GM21717 (cell line): Measurements from ENCODE around the gene NHSL2.
"Not testable (repeated sequence)": the region's sequence is repeated elsewhere in the genome, so short reads cannot be mapped to it uniquely, and the experiment has no call there.

ENCODE experiments used
- ATAC-seq: cut with Tn5 transposase; IDR thresholded peaks from one replicate; pipeline ENCODE4 v1.9.1; 2021; ENCODE audit warnings: mild to moderate bottlenecking, moderate library complexity; ENCODE audit not compliant: unreplicated experiment

The NHSL2 gene

DNA sequence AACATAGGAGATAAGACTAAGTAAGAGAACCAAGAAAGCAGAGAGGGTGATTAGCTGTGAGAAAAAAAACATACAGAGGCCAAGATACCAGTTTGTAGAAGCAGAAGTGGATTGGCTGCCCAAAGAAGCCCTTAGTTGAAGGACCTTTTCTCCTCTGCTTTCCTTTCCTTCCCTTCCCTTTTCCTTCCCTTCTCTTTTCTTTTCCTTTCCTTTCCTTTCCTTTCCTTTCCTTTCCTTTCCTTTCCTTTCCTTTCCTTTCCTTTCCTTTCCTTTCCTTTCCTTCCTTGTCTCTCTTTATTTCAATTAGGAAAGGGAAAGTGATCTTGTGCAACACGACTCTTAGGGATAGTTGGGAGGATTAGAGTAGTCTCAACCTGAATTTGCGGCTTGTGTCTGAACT lies 128.2 kb downstream of the NHSL2 start:
- ATAC-seq: no peak

- no peak for ATAC-seq
Observed at GRCh38 chrX:72040506-72040905, 129.9 kb downstream of the NHSL2 start.

- ATAC-seq: no peak
Observed at GRCh38 chrX:72041176-72041575, 130.5 kb downstream of the NHSL2 start.

DNA sequence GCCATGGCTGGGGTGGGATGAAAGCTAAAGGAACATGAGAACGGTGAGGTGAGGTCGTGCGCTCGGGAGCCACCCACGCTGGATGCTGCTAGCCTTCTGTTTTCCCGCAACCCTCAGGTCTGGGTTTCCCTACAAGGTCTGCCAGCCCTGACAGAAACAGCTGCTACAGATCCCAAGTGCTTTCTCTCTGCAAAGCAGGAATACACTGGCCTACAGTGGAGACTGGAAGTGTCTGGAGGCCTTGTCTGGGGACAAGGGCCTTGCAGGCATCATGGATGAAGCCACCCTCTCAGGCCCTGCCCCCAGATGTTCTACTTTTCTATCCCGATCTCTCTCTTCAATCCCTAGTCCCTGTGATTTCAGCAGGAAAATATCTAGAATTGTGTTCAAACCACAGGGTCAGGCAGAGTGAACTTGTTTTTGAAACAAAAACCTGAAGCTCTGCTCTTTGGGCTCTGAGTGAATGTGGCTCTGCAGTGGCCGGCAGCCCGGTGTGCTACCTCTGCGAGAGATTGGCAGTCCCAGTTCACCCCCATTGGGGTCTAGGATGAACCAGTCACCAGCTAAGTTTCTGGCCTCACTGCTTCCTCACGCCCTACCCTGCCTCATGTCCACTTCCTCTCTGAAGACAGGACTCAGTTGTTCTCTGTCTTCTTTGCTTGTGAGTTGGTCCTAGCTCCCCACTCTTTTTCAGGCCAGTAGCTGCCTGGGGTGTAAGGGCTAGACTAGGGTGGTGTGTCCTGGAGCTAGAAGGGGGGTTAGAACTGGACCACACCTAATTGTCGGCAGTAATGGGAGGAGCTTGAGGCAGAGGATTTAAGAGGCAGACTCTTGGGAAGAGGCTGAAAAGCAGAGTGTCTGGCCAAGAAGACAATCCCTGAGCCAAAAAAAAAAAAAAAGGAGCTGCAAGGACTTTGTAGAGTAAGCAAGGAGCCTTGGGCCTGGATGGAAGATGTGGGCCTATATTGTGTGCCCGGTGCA lies 131.5 kb downstream of the NHSL2 start:
- ATAC-seq: no peak

- no peak for ATAC-seq
Observed at GRCh38 chrX:72042852-72043248, 132.2 kb downstream of the NHSL2 start.

- ATAC-seq: no peak
Observed at GRCh38 chrX:72043636-72044035, 133.0 kb downstream of the NHSL2 start.

DNA sequence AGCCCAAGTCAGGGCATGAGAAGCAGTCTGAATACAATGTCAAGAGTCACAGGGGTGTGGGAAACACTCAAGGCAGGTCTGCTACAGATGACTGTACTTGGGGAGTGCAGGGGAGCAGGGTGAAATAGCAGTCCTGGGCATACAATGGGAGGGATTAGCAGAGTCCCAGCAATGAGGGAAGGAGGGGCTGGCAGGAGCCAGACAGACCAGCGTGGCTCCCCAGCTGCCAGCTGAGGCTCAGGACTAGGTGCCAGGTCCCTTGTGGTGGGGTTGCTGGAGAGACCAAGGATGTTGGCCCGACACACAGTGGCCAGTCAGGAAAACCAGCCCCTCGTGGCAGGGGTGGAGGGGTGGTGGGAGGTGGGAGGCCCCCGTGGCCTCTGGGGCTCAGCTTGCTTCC lies 134.5 kb downstream of the NHSL2 start:
- no peak for ATAC-seq

- ATAC-seq: no peak
Observed at GRCh38 chrX:72045552-72046277, 135.1 kb downstream of the NHSL2 start.

DNA sequence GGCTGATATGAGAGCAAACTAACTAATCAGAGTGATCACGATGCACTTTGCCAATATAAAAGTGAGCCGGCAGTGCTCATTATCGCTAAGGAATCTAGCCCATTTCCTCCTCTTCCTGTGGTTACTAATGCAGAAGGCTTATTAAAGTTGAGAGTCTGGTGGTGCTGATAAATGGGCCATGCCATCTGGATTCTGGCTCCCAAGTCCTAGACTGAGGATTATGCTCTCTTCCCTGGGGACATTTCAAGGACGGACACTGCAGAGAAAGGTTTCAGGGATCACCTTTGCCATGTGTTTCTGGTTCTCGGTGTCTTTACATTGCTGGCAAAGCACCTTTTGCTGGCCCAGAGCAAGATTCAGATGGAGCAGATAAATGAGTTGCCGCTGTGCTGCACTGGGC lies 135.8 kb downstream of the NHSL2 start:
- no peak for ATAC-seq

- no peak for ATAC-seq
Observed at GRCh38 chrX:72048510-72049455, 138.1 kb downstream of the NHSL2 start.

- ATAC-seq: no peak
Observed at GRCh38 chrX:72050011-72050410, 139.4 kb downstream of the NHSL2 start.

DNA sequence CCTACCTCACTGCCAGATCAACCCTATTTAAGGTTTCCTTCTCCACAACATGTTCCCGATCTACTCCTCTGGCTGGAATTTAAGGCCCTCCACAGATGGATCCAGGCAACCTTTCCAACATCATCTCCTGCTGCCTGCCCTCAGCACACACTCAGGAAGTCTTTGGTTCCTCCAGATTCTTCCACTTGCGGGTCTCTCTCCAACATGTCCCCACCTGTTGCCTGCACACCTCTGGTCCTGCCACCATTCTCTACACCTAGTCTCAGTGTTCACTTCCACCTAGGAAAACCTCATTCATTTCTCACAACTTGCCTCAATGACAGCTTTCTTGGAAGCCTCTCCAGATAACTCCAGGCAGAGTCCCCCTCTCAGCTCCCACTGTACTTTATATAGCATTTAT lies 140.9 kb downstream of the NHSL2 start:
- no peak for ATAC-seq

DNA sequence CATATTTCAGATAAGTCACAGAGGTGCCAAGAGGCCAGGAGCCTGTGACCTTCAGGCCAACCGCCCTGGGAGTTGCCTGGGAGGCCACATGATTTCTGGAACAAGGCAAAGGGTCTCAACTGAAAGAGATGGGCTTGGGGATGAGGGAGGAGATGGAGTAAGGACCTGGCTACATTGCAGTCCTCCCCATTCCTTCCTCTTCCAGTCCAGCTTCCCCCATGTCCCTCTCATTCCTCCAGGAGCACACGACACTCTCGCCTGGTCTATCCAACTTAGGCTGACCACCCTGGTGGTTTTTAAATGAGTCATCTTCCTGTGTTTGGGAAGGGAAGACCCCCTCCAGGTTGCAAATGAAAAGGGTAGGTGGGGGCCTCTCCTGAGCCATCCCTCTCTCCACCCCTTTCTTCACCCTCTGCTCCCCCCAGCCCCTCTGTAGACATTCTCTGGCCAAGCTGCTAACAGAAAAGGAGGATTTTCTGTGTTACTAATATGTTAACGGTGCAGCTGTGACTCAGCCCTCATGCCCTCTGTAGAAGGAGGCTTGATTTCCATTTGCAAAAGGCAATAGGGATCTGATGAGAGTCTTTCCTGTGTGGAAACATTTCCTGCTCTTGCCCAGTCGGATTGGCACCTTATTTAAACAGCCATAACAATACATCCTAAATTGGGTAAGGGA lies 141.9 kb downstream of the NHSL2 start:
- no peak for ATAC-seq

- ATAC-seq: no peak
Observed at GRCh38 chrX:72053508-72053907, 142.9 kb downstream of the NHSL2 start.

GRCh38 chrX:72054779-72055489 lies 144.3 kb downstream of the NHSL2 start:
- no peak for ATAC-seq

- ATAC-seq: no peak
Observed at GRCh38 chrX:72057331-72057730, 146.7 kb downstream of the NHSL2 start.

DNA sequence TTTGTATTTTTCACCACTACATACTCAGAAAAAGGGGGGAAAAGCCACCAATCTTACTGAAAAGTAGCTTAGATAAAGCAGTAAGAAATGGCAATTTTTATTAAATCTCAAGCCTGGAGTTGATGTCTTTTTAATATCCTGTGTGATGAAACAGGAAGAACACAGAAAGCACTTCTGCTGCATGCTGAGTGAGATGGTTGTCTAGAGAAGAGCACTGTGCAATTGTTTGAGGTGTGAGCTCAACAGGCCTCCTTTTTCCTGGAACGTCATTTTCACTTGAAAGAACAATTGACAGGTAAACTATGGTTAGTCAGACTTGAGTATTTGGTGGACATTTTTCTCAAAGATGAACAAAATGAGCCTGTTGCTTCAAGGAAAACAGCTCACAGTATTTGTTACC lies 147.2 kb downstream of the NHSL2 start:
- ATAC-seq: no peak

DNA sequence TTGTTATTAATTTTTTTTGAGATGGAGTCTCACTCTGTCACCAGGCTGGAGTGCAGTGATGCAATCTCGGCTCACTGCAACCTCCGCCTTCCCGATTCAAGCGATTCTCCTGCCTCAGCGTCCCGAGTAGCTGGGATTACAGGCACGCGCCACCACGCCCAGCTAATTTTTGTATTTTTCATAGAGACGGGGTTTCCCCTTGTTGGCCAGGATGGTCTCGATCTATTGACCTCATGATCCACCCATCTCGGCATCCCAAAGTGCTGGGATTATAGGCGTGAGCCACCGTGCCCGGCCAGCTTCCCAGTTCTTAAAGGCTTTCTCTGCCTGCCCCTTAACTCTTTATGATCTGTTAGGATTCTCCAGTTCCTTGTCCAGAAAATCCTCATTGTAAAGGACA lies 147.7 kb downstream of the NHSL2 start:
- not testable (repeated sequence) for ATAC-seq

GRCh38 chrX:72060196-72060920 lies 149.7 kb downstream of the NHSL2 start:
- ATAC-seq: no peak
